Measurements from ENCODE around the gene OLA1. TPM values are rescaled to one million over a fixed set of nuclear protein-coding genes. Genes with fewer than 3 reads are reported as not detected.

OLA1 gene
- total RNA-seq, 3 donors from 2014 or later, result 56.0 to 73.7 (median 69.1) TPM

DNA sequence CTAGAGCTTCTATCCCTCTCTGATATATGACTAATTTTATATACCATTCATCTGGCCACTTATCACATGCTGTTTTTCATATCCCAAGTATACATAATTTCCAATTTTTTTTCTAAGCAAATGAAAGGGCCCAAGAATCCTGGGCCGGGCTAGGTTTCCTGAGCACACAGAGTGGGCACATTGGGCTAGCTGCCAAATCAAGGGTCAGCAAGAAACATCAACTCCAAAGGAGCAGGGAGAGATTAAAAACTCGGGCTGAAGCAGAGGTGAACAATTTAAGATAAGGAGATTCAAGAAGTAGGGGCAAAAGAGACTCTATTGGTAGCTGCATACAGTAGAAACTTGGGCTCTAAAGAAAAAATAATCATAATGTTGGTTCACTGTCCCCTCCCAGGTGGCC lies 39.0 kb downstream of the OLA1 start:
- no peaks in the 10 kb centered on the region for H3K4me1 ChIP-seq
- no peak for DNase-seq (ENCODE audit: low spot score in 2 of 2)
- H3K36me3 ChIP-seq, result no peaks in the 10 kb centered on the region
- no peaks in the 10 kb centered on the region for H3K27me3 ChIP-seq
- no peak overlapping the region for H3K27ac ChIP-seq
- intact Hi-C loops (cut with DNase I; ENCODE audit: low total_unique reads), result no loop called here
- TF ChIP-seq POLR2AphosphoS5 (IDR thresholded peaks at IDR 0.05), result no peak
- no peak for TF ChIP-seq POLR2A (IDR thresholded peaks at IDR 0.05)
- TF ChIP-seq, protein P1, sequence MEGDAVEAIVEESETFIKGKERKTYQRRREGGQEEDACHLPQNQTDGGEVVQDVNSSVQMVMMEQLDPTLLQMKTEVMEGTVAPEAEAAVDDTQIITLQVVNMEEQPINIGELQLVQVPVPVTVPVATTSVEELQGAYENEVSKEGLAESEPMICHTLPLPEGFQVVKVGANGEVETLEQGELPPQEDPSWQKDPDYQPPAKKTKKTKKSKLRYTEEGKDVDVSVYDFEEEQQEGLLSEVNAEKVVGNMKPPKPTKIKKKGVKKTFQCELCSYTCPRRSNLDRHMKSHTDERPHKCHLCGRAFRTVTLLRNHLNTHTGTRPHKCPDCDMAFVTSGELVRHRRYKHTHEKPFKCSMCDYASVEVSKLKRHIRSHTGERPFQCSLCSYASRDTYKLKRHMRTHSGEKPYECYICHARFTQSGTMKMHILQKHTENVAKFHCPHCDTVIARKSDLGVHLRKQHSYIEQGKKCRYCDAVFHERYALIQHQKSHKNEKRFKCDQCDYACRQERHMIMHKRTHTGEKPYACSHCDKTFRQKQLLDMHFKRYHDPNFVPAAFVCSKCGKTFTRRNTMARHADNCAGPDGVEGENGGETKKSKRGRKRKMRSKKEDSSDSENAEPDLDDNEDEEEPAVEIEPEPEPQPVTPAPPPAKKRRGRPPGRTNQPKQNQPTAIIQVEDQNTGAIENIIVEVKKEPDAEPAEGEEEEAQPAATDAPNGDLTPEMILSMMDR (IDR thresholded peaks at IDR 0.05), result no peak
- no peaks in the 10 kb centered on the region for H3K9me3 ChIP-seq
- no peak overlapping the region for H3K4me3 ChIP-seq

DNA sequence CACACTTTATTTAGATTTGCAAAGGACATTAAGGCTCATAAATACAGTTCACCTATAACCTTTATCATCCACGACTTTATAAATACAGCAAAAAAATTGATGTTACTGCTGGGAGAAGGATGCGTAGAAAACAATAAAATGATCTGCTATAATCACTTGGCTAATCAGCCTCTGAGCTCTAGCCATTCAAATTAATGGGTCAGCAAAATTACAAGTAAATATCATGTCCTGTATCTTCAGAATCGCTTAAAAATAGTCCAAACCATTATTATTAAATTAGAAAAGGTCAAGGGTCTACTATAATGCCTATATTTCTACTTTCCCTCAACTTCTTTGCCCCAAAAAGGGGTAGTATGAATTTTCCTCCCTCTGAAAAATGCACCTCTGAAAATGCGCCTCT lies 40.3 kb downstream of the OLA1 start:
- Histone ChIP-seq H3K27me3 (no peaks in the 10 kb centered on the region), H3K36me3 (no peaks in the 10 kb centered on the region), H3K9me3 (no peaks in the 10 kb centered on the region), H3K4me1 (no peaks in the 10 kb centered on the region), H3K27ac (no peak overlapping the region), H3K4me3 (no peak overlapping the region)
- no peak for DNase-seq (ENCODE audit: low spot score in 2 of 2)
- TF ChIP-seq POLR2A (IDR thresholded peaks at IDR 0.05) (no peak), POLR2AphosphoS5 (IDR thresholded peaks at IDR 0.05) (no peak)
- TF ChIP-seq, protein P1 (IDR thresholded peaks at IDR 0.05), result no peak
- intact Hi-C loops (cut with DNase I; ENCODE audit: low total_unique reads), result no loop called here

DNA sequence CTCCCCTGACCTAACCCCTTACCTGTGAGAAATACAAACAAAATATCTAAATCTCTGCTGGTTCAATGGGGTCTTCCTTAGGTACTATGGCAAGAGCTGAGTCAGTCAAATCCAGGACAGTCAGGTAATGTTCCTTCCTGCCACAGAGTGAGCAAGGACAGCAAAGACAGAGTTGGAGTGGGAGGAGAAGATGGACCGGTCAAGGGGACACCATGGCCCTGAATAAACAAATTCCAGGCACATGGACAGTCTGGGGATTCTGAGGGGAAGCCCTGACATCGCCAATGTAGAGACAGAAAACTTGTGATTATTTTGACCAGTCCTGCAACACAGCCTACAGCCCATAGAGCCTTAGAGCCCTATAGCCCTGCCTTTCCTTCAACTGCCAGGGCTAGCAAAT lies 42.8 kb downstream of the OLA1 start:
- Histone ChIP-seq H3K36me3 (no peaks in the 10 kb centered on the region), H3K27me3 (no peaks in the 10 kb centered on the region), H3K4me1 (no peaks in the 10 kb centered on the region), H3K4me3 (no peak overlapping the region), H3K27ac (no peak overlapping the region), H3K9me3 (no peaks in the 10 kb centered on the region)
- intact Hi-C loops (cut with DNase I; ENCODE audit: low total_unique reads), result no loop called here
- no peak for DNase-seq (ENCODE audit: low spot score in 2 of 2)
- no peak for TF ChIP-seq POLR2A (IDR thresholded peaks at IDR 0.05)
- TF ChIP-seq, protein P1 (IDR thresholded peaks at IDR 0.05), result no peak
- no peak for TF ChIP-seq POLR2AphosphoS5 (IDR thresholded peaks at IDR 0.05)

DNA sequence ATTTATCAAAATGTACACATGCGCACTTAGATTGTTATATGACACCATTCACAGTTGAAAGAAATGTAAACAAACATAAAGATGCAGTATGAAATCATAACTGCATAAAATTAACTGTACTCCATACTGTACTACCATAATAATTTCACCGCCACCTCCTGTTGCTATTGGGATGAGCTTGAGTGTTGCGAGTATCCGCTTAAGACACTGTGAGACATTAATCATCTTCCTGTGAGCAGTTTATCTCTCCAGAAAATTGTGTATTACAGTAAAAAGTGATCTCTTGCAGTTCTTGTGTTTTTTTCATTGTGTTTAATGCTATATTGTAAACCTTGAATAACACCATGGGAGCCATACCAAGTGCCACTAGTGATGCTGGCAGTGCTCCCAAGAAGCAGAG lies 46.1 kb downstream of the OLA1 start:
- Histone ChIP-seq H3K4me1 (no peaks in the 10 kb centered on the region), H3K27me3 (no peaks in the 10 kb centered on the region), H3K9me3 (no peaks in the 10 kb centered on the region), H3K4me3 (no peak overlapping the region), H3K27ac (no peak overlapping the region), H3K36me3 (no peaks in the 10 kb centered on the region)
- no peak for DNase-seq (ENCODE audit: low spot score in 2 of 2)
- TF ChIP-seq POLR2AphosphoS5 (IDR thresholded peaks at IDR 0.05) (no peak), POLR2A (IDR thresholded peaks at IDR 0.05) (no peak)
- TF ChIP-seq, protein P1 (IDR thresholded peaks at IDR 0.05), result no peak
- intact Hi-C loops (cut with DNase I; ENCODE audit: low total_unique reads), result no loop called here

DNA sequence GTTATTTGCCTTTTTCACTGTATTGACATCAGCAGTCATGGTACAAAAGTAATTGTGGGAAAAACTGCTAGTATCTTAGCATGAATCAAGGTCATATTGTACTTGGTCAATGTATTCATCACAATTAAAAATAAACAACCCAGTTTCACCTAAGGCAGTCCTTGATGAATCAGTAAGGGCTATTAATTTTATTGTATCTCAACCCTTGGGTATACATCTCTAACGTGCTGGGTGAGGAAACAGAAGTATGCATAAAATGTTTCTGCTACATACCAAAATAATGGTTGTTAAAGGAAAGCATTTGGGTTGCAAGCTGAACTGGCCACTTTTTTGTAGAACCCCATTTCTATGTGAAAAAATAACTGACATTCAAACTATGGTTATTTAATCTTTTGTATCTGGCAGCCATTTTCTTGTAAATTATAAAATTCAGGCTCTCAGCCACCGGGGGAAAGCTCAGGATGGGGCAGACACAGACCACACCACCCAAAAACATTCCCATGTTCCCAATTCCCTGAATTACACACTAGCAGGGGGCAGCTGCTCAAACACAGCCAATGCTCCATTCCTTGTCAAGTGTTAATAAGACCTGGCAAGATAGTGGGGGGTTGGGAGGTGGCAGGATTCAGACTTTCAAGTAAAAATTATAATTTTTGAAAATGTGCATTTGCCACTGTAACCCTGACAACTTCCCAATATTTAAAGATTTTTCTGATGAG lies 49.3 kb downstream of the OLA1 start:
- Histone ChIP-seq H3K9me3 (no peaks in the 10 kb centered on the region), H3K4me1 (no peaks in the 10 kb centered on the region), H3K4me3 (no peak overlapping the region), H3K27me3 (no peaks in the 10 kb centered on the region), H3K36me3 (no peaks in the 10 kb centered on the region), H3K27ac (no peak overlapping the region)
- no peak for DNase-seq (ENCODE audit: low spot score in 2 of 2)
- intact Hi-C loops (cut with DNase I; ENCODE audit: low total_unique reads), result no loop called here
- TF ChIP-seq POLR2A (IDR thresholded peaks at IDR 0.05) (no peak), POLR2AphosphoS5 (IDR thresholded peaks at IDR 0.05) (no peak)
- TF ChIP-seq, protein P1 (IDR thresholded peaks at IDR 0.05), result no peak

Data from breast epithelium (tissue), 4 donors.